K562 treated with DMSO at 1 percent for 48 hours (cell line): ENCODE results near the gene MAP3K7CL. TPM values are rescaled to one million over a fixed set of nuclear protein-coding genes. Genes with fewer than 3 reads are reported as not detected.

ENCODE experiments used
- total RNA-seq: library from RNA; unstranded; fragments of 300-600 nt; gene quantifications from 2 replicates; pipeline ENCODE4 v1.2.3, GENCODE V29; 2022; ENCODE audit warnings: low replicate concordance; ENCODE audit errors: extremely low read depth

MAP3K7CL gene
- total RNA-seq = not detected in 2 replicates

GRCh38 chr21:29130270-29130969, at the start of gene MAP3K7CL:
Gene MAP3K7CL (plus strand): TSS chr21:29130644. CDS start chr21:29133345, 2,701 bp downstream.

Other genes with a start within 250 kb of the MAP3K7CL start
- gene LTN1, start 137.8 kb upstream of the MAP3K7CL start, total RNA-seq = not detected in 2 replicates
- gene RWDD2B, start 111.3 kb upstream of the MAP3K7CL start, total RNA-seq = not detected in 2 replicates
- not detected in 2 replicates for gene USP16, start 106.0 kb upstream of the MAP3K7CL start, total RNA-seq
- gene CCT8, start 57.0 kb upstream of the MAP3K7CL start, total RNA-seq = 219 TPM in 1 of 2 replicates, not detected in the other
- gene BACH1, start 168.3 kb downstream of the MAP3K7CL start, total RNA-seq = 62.1 TPM in 1 of 2 replicates, not detected in the other